GM12872 (cell line): ENCODE results near the gene DENND1A.

Source experiments
- TF ChIP-seq, protein P1 (sequence below): IDR thresholded peaks from 3 replicates; pipeline ENCODE4 v1.5.1; 2011; ENCODE audit warnings: low read depth, mild to moderate bottlenecking, low read length, moderate library complexity; ENCODE audit not compliant: insufficient read depth

Gene DENND1A

DNA sequence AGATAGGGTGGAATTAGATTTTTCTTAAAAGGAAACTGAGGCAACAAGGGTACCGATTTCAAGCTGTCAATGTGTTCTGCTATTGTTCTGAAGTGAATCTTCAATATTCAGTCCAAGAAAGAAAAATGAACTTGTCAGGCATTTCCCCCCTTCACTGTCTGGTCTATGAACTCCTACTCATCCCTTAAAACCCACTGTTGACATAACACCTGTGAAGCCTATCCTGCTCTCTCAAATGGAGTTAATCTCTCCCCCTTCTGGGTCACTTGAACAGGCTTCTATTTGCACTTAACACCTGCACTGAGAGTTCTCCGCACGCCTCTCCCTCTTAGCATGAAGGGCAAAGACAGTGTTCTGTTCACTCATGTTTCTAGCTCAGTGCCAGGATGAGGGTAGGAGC lies 429.6 kb downstream of the DENND1A start:
- TF ChIP-seq, protein P1, sequence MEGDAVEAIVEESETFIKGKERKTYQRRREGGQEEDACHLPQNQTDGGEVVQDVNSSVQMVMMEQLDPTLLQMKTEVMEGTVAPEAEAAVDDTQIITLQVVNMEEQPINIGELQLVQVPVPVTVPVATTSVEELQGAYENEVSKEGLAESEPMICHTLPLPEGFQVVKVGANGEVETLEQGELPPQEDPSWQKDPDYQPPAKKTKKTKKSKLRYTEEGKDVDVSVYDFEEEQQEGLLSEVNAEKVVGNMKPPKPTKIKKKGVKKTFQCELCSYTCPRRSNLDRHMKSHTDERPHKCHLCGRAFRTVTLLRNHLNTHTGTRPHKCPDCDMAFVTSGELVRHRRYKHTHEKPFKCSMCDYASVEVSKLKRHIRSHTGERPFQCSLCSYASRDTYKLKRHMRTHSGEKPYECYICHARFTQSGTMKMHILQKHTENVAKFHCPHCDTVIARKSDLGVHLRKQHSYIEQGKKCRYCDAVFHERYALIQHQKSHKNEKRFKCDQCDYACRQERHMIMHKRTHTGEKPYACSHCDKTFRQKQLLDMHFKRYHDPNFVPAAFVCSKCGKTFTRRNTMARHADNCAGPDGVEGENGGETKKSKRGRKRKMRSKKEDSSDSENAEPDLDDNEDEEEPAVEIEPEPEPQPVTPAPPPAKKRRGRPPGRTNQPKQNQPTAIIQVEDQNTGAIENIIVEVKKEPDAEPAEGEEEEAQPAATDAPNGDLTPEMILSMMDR = no peak

DNA sequence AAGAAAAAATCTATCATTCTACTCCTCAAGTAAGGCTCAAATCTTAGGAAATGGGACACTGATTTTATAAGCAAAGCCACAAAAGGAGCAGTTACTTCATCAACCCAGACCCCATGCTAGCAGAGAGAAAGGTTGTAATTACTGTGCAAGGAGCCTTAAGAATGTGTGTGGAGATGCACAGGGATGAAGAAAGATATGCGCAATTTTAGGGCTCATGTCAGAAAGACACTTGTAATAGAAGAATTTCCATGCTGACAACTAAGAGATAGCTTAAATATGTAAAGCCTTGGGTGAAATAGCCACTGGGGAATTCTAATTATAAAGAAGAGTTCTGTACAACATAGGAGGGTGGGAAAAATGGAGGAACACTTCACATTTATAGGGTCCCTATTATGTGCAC lies 432.1 kb downstream of the DENND1A start:
- TF ChIP-seq, protein P1 = no peak

DNA sequence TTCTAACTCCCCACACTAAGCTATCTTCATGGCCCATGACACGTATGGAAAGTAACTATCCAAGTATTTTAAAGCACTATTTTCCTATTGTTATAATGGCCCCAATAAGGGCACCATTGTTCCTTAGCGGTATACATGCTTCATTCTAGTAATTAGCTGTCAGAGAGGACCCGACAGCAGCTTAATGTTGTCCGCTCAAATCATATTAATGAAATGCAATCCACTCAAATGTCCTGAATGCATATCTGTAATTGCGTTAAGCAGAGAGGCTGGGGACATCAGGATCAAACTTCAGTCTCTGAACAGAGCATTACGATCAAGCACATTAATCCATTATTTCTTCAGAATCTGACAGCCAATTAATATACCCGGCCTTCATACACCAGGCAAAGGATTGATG lies 434.2 kb downstream of the DENND1A start:
- TF ChIP-seq, protein P1 = no peak

DNA sequence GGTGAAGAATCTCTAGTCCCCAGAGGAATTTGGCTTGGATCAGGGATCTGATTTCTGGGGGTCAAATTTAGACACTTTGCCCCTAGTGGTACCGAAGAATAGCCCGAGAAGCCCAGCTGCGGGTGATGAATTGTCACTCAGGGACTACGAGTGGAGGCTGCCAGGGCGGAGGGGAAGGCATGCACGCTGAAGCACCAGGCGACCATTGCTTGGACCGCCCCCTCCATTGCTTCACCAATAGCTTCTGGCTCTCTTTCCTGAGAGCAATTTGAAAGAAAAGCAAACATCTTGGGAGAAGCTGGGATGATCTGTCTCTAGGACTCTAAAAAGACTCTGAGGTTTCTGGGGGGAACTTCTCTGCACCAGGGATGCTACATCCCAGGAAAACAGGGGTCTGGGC lies 436.3 kb downstream of the DENND1A start:
- TF ChIP-seq, protein P1 = no peak

DNA sequence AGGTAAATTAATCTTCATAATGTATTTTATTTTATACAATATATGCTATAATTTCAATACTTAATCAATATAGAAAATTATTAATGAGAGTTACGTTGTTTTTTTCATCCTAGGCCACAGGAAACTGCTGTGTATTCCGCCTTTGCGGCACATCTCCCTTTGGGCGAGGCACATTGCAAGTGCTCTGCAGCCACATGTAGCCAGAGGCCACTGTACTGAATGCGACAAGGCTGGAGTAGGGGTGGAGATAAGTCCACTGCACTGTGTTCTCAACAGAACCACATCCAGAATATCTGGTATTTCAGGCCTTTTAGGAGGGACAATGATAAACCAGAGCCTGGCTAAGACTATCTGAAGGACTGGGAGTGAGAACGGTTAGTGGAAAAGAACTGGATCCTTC lies 439.2 kb downstream of the DENND1A start:
- TF ChIP-seq, protein P1 = no peak

DNA sequence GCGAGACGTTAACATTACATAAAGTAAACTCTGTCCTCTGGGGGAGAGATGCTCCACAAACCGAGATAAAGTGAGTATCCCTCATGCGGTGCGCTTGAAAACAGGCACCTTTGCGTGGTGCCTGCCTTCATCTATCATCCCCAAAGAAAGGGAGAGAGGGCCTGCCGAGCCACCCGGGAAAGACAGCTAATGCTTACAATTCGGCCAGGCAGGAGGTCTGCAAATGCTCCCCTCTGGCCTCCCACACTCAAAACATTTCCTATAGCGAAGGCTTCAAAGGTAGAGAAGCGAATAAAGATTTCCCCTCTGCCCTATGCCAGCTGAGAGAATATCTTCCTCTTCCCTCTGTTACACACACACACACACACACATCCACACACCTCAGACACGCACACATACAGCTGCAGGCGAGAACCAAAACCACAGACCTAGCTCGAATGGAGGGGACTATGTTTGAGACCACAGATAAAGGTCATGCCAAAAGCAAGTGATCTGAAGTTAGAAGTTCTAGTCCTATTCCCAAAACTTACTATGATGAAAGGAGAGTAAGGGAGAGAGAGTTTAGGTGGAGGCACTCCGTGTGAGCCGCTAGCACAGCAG lies 441.1 kb downstream of the DENND1A start:
- TF ChIP-seq, protein P1 = no peak

DNA sequence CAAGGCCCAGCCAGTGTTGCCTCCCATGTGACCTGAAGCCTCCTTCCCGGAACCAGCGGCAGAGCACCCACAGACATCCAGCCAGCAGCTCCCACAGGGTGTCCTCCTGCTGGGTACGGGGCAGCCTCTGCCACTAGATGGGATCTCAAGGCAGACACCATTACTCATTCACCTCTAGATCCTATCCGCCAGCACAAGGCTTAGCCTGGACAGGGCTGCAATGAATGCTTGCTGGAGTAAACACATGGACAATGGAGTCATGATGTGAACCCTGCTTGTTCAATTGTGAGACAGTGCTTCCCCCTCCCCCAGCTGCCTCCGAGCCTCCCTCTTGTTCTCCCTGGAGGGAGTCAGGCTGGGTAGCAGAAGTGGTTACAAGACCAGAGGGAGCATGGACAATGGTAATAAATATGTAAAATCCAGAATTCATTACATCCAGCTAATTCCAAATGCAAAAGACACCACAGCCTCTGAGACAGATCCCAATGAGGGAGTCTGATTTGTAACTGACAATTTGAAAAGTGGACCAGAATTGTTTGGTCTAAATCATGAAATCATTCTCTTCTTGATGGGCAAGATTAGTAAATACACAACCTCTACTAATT lies 441.9 kb downstream of the DENND1A start:
- TF ChIP-seq, protein P1 = no peak
